GM21381 (cell line): ENCODE results near the gene RASL10B.

ENCODE experiments used
- ATAC-seq: cut with Tn5 transposase; IDR thresholded peaks from one replicate; pipeline ENCODE4 v1.9.1; 2021; ENCODE audit warnings: mild to moderate bottlenecking, moderate library complexity; ENCODE audit not compliant: unreplicated experiment

Gene RASL10B

DNA sequence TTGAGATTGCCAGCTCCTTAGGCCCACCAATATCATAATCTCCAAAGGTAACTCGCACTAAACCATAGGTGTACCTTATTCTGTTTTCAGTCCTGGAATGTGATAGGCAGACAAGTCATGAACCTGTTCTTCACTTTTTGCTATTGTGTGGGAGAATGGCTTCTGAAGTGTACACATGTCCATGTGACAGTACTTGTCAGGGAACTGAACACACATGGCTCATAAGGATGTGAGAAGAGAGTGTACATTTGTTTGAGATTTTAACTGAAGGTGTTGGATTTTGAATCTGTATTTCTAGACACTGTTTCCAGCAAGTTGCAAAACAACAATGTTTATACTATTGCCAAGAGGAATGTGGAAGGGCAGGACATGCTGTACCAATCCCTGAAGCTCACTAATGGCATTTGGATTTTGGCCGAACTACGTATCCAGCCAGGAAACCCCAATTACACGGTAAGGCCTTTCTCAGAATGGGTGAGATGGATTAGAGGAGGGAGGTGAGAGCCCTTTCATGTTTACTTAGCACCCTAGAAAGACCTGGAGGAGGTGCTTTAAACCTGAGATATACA lies 14.5 kb upstream of the RASL10B start:
- no peak for ATAC-seq

GRCh38 chr17:35717475-35717874 lies 14.0 kb upstream of the RASL10B start:
- no peak for ATAC-seq

DNA sequence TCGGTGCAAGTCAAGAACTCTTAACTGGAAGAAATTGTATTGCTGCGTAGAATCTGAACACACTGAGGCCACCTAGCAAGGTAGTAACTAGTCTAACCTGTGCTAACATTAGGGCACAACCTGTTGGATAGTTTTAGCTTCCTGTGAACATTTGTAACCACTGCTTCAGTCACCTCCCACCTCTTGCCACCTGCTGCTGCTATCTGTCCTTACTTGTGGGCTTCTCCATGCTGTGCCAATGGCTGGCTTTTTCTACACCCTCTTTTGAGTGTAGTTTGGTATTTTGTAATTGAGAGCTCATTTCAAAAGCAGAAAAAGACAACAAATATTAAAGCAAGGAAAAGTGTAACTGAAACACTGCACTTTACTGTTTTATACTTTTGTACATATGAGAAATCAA lies 7.7 kb upstream of the RASL10B start:
- ATAC-seq, result no peak

DNA sequence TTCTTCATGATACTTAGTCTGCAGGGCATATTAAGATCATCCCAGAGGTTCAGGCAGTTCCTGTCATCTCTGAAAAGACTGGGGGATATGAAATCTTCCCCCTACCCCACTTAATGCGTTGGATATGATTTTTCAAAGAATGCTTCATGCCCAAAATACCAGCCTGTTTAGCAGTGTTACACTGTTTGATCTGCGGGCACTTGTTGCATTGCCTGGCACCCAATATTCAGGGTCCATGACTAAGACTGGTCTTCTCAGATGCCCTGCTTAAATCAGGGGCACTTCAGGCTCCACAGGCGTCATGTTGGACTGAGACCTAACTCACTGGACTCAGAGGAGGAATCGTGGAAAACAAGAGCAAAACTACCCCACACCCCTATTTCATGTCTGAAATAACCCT lies 6.4 kb upstream of the RASL10B start:
- ATAC-seq, result no peak

DNA sequence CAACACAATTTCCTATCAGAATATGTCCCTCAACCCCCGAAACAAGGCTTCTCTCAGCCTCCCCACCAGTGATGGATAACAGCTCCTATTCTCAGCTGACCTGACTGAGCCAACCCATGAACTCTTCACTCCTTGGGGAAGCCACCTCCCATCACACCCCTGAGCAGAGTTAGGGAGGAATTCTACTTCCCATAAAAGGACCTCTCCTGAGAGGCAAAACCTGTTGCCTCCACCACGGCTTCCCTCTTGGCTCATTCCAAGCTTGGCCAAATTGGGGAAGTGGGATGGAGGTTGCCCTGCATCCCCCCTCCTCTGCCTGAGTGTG lies 5.7 kb upstream of the RASL10B start:
- ATAC-seq, result no peak

GRCh38 chr17:35726127-35726952 lies 5.1 kb upstream of the RASL10B start:
- no peak for ATAC-seq

GRCh38 chr17:35726953-35727460 lies 4.4 kb upstream of the RASL10B start:
- ATAC-seq, result no peak

DNA sequence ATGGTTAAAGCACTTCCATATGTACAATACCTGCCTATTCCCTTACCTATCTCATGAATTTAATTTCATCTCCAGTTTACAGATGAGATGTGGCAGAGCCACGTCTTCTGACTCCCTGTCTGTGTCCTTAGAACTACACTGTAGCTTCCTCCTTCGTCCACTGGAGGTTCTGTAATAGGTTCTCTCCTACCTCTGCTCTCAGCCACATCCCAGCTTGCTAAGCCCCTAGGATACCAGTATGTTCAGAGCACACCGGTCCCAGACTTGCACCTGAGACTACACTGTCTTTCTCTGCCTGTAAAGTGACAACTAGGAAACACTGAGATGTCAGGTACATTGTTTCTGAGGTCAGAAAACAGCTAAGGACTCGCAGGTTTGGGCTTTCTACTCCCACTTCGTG lies 3.8 kb upstream of the RASL10B start:
- no peak for ATAC-seq

DNA sequence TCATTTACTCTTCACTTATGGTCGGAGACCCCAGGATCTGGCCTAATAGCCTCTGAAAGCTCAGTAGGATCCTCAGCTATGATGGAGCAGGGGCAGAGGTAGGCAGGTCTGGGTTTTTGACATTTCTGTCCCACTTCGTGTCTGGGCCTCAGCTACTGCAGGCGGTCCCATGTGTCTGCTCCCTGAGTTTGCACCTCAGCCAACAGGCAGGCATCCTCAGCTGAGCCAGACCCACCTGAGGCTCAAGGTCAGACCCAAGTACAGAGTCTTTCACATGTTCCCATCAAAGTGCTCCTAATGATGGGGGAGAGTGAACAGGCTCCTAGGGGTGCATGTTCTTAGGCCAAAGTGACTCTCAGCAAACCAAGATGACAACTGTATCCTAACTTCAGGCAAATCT lies 2.9 kb upstream of the RASL10B start:
- no peak for ATAC-seq

GRCh38 chr17:35729405-35729833 lies 2.0 kb upstream of the RASL10B start:
- no peak for ATAC-seq

GRCh38 chr17:35730400-35731005 lies 936 bp upstream of the RASL10B start:
- no peak for ATAC-seq

DNA sequence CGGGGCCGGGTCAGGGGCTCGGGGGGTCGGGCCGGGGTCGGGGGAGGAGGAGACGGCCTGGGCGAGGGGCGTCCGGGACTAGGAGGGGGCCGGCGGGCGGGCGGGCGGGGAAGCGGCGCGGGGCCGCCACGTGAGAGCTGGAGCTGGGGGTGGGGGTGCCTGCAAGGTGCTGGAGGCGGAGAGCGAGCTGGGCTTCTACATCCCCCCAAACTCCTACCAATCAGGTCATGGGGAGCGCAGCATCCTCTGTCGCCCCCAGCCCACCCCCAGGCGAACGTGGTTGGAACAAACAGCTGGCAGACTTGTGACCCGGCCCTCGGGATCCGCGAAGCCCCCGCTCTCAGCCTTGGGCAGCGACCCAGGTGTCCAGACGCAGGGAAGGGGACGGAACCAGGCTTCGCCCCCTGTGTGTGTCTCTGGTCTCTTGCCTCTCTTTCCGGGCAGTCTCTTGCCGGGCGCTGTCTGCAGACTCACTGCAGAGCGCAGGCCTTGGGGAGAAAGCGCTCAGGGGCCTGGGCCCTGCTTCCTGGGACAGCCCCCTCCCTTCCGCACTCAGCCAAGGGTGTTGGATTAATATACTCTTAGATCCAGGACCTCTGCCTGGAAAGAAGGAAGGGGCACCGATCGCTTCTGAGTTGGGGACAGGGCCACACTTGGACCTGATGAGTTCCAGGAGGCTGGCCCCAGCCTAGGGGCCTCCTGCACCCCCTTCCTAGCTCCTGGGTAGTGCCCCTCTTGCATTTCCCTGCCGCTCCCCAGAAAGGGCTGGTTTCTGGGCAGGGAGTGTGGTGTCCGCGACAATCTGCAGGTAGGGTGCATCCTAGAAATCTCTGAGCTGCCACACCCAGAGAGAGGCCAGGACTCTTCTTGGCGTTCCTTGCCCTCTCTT lies 722 bp downstream of the RASL10B start:
- ATAC-seq, result no peak

DNA sequence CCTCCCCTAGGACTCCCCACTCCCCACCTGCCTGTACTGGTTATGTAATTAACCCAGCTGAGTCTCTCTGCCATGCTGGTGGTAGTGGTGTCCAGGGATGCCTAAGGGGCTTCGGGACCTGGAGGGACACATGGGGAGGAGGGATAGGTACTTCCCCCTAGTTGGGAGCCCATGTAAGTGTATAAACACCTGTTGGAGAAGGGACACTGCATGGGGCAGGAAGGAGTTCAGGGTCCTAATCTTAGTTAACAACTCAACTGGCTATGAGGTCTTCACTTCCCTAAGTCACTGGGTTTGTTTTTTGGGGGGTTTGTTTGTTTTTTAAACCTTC lies 1.3 kb downstream of the RASL10B start:
- ATAC-seq, result no peak

DNA sequence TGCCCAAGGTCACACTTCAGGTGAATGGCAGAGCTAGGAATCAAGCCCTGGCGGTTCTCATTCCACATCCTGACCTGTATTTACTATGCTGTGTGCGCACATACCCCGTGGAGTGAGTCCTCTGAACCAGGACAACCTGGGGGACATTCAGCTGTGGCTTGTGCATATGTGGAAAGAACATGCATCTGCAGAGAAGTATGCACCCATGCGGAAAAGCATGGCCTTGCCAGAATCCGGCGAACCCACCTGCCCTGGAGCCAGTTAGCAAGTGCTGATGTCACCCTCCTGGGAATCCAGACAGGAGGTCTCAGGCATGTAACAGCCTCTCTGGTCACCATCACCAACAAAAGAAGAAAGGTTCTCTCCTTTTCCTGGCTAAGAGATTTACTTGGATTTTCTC lies 1.9 kb downstream of the RASL10B start:
- no peak for ATAC-seq

DNA sequence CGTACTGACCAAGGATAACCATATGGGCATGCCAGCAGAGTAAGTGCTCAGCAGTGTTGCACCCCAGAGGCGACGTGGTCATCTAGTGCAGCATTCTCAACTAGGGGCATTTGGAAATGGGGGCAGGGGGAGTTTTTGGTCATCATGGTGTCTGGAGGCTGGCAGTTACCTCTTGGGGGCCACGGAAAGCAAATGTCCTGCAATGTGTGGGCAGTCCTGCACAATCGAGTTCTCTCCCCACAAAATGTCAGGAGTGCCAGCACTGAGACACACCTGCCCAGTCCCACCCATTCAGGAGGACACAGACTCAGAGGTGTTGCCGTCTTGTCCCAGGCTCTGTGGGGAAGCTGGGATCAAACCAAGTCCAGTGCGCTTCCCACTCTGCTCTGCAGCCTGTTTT lies 3.0 kb downstream of the RASL10B start:
- ATAC-seq, result no peak

DNA sequence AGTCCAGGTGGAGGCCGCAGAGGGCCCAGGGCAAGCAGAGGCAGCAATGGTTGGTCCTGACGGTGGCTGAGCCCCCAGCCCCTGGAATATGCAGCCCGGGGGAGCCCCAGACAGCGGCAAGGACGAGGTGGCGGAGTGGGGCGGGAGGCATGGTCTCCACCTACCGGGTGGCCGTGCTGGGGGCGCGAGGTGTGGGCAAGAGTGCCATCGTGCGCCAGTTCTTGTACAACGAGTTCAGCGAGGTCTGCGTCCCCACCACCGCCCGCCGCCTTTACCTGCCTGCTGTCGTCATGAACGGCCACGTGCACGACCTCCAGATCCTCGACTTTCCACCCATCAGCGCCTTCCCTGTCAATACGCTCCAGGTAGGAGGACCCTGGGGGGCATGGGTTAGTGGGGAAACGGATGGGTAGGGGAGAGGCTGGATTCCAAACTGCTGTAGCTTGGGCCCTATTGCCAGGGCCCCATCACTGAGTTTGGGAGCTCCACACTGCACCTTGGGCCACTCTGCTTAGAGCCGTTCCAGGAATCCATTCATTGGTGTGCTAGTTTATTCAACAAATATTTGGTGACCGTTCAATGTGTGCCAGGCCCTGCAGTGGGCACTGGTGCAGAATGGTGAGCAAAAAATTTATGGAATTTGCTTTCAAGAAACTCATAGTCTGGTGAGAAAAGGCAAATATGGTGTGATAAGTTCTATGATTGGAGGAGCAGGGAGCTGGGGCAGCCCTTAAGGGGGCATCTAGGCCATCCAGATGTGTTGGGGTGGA lies 3.8 kb downstream of the RASL10B start:
- ATAC-seq, result no peak

DNA sequence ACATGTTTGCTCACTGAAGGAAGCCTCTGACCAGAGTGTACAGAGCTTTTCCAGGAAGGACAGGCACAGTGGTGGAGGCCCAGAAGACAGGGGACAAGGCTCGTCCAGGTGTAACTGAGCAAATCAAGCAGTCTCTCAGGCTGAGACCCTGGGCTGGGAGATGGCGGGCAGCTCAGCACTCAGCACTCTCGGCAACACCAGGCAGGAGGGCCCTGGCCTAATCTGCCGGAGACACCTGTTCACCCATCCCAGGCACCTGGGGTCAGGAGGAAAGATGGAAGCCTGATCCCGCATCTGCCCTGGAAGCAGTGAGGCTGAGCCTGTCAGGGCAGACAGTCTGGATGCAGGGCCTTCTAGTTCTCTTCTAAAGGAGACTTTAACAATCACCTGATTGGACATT lies 4.8 kb downstream of the RASL10B start:
- no peak for ATAC-seq

DNA sequence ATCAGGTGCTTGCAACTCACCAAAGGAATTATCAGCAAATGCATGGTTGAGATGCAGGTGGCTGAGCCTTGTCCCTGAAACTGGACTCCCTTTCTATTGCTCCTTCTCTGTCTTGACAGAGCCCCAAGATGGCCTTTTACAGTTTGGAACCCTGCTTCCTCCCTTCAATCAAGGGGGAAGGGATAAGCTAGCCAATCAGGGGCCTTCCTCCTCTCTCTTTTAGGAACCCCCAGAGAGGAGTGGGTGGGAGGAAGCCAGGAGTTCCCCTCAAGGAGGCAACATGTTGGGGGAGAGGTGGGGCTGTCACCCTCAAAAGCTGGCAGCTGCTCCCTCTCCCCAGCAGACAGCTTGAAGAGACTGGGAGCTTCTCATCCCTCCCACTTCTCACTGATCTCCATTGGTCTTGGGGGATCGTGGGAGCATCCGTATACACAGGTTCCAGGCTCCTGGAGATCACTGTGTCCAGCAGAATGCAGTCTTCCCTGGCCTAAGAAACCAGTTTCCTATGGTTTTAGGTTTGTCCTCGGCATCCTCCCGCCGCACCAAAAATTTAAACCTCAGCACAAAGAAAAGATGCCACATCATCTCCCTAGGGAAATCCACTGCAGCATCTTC lies 7.2 kb downstream of the RASL10B start:
- no peak for ATAC-seq

DNA sequence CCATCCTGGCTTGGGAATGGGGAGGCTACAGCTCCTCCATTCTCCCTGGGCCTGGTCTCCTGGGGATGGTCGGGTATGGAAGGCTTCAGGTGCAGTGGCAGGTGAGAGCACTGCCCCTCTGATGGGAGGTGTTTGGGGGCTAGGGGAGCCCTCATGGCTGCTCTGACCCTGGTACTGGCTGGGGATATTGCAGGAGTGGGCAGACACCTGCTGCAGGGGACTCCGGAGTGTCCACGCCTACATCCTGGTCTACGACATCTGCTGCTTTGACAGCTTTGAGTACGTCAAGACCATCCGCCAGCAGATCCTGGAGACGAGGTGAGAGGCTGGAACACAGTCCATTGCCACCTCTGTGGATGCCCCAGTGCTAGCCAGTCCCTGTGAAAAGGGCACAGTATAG lies 8.8 kb downstream of the RASL10B start:
- no peak for ATAC-seq
